OCI-LY3 (cell line): ENCODE data around the gene GPC4.

Experiments used
- H2AFZ ChIP-seq: fragments of 200-600, 300-600 bp; shearing (Covaris generic); 2 replicates; pipeline ENCODE4 v1.6.0; 2014; ENCODE audit warnings: antibody characterized with exemption, low read depth, low read length
- H3K27ac ChIP-seq: fragments of 200-600, 300-600 bp; sonication (generic); 2 replicates; pipeline ENCODE4 v1.5.1; 2014; ENCODE audit warnings: mild to moderate bottlenecking, low read length, moderate library complexity, mixed read lengths
- H3K27me3 ChIP-seq: fragments of 200-600, 300-600 bp; sonication (generic); 2 replicates; pipeline ENCODE4 v1.6.1; 2014; ENCODE audit warnings: low read depth, low read length, mixed read lengths
- H3K36me3 ChIP-seq: fragments of 200-600, 300-600 bp; sonication (generic); replicated peaks from 2 replicates; pipeline ENCODE3; 2014; ENCODE audit warnings: low read depth, low read length, mixed read lengths
- H3K4me1 ChIP-seq: fragments of 300-600, 200-600 bp; sonication (generic); 2 replicates; pipeline ENCODE4 v1.6.1; 2014; ENCODE audit warnings: low read length, mixed read lengths
- H3K4me2 ChIP-seq: fragments of 200-600, 300-600 bp; sonication (generic); 2 replicates; pipeline ENCODE4 v1.6.1; 2014; ENCODE audit warnings: low read length, mixed read lengths
- H3K4me3 ChIP-seq: fragments of 300-600, 200-600 bp; sonication (generic); 2 replicates; pipeline ENCODE4 v1.5.1; 2014; ENCODE audit warnings: antibody characterized with exemption, mild to moderate bottlenecking, low read length, moderate library complexity
- H3K79me2 ChIP-seq: fragments of 300-600, 200-600 bp; shearing (Covaris generic); 2 replicates; pipeline ENCODE4 v1.6.1; 2014; ENCODE audit warnings: mild to moderate bottlenecking, low read length, mixed read lengths
- H3K9ac ChIP-seq: fragments of 300-600, 200-600 bp; shearing (Covaris generic); 2 replicates; pipeline ENCODE4 v1.6.0; 2014; ENCODE audit warnings: mild to moderate bottlenecking, low read length, moderate library complexity
- H3K9me3 ChIP-seq: fragments of 200-600, 300-600 bp; shearing (Covaris generic); 2 replicates; pipeline ENCODE4 v1.6.1; 2014; ENCODE audit warnings: low read length, mixed read lengths; ENCODE audit not compliant: insufficient read depth
- H4K20me1 ChIP-seq: fragments of 200-600, 300-600 bp; sonication (generic); 2 replicates; pipeline ENCODE4 v1.6.1; 2016; ENCODE audit warnings: low read length, mixed read lengths; ENCODE audit not compliant: insufficient read depth
- EZH2phosphoT487 ChIP-seq: fragments of 200-600 bp; shearing (Covaris generic); IDR thresholded peaks from 2 replicates; pipeline ENCODE4 v1.6.1; 2018; ENCODE audit warnings: antibody characterized with exemption, mixed run types, low read depth
- TF ChIP-seq, protein P1 (sequence below): fragments of 200-600, 300-600 bp; sonication (generic); IDR thresholded peaks from 2 replicates; pipeline ENCODE4 v1.5.1; 2014; ENCODE audit warnings: antibody characterized with exemption, low read length, low read depth

Gene GPC4

DNA sequence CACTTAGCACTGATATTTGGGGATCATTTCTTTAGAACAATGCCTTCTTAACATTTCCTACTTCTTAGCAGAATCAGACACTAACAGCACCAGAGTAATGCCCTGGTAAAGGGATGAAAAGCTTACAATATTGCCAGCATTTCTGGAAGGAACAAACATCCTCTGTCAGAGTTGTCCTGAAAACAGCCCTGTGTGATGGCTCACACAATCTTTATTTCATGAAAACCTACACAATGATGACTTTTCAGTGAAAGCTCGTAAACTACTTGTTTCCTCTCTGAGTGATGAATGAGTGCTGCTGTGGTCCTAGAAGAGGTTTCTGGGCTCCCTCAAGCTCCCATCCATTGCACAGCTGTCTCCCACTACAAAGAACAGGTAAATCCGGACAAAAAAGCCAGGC is 52.8 kb downstream of the GPC4 start:
- Histone ChIP-seq H3K4me1 (no peaks in the 10 kb centered on the region), H3K4me2 (no peak overlapping the region), H3K27me3 (no peaks in the 10 kb centered on the region), H3K4me3 (no peak overlapping the region), H3K79me2 (no peaks in the 10 kb centered on the region), H3K27ac (no peak overlapping the region), H3K9me3 (no peaks in the 10 kb centered on the region), H3K9ac (no peak overlapping the region), H2AFZ (no peak overlapping the region), H4K20me1 (no peaks in the 10 kb centered on the region), H3K36me3 (no peaks in the 10 kb centered on the region)
- no peak for TF ChIP-seq EZH2phosphoT487
- TF ChIP-seq, protein P1, sequence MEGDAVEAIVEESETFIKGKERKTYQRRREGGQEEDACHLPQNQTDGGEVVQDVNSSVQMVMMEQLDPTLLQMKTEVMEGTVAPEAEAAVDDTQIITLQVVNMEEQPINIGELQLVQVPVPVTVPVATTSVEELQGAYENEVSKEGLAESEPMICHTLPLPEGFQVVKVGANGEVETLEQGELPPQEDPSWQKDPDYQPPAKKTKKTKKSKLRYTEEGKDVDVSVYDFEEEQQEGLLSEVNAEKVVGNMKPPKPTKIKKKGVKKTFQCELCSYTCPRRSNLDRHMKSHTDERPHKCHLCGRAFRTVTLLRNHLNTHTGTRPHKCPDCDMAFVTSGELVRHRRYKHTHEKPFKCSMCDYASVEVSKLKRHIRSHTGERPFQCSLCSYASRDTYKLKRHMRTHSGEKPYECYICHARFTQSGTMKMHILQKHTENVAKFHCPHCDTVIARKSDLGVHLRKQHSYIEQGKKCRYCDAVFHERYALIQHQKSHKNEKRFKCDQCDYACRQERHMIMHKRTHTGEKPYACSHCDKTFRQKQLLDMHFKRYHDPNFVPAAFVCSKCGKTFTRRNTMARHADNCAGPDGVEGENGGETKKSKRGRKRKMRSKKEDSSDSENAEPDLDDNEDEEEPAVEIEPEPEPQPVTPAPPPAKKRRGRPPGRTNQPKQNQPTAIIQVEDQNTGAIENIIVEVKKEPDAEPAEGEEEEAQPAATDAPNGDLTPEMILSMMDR: no peak

DNA sequence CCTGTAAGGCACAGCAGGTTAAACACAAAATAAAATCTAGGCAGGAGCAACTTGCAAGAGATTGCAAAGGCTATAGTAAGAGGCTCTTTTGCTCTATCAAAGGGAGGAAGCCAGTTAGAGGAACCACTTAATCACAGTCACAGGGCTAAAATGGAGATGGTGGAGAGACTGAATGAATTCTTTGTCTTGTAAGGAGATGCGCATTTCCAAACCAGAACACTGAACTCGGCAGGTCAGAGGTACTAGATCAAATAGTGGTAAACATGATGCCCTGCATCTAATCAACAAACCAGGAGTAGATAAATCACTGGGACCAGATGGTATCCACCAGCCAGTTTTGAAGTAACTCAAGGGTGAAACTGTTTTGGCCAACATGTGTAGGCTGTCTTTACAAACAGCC is 55.8 kb downstream of the GPC4 start:
- Histone ChIP-seq H3K79me2 (no peaks in the 10 kb centered on the region), H2AFZ (no peak overlapping the region), H3K9me3 (no peaks in the 10 kb centered on the region), H3K27ac (no peak overlapping the region), H3K27me3 (no peaks in the 10 kb centered on the region), H3K4me1 (no peaks in the 10 kb centered on the region), H3K4me2 (no peak overlapping the region), H4K20me1 (no peaks in the 10 kb centered on the region), H3K4me3 (no peak overlapping the region), H3K36me3 (no peaks in the 10 kb centered on the region), H3K9ac (no peak overlapping the region)
- TF ChIP-seq EZH2phosphoT487: no peak
- TF ChIP-seq, protein P1: no peak

DNA sequence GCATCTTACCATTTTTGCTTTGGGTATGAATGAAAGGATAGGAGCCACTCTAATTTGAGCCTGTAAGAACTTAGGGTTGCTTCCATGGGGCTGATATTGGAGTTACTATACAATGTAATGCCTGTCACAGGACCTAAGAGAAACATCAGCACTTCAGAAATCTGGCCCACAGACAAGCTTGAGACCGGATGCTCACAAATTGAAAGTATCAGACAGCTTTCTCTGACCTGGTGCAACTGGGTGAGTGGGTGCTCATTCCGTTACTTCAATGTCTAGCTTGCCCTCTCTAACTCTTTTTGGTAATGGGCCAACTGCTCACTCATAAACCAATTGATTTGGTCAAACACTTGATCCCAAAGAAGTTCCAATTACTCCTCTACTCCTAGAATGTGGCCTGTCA is 62.1 kb downstream of the GPC4 start:
- TF ChIP-seq, protein P1: no peak
- TF ChIP-seq EZH2phosphoT487: no peak
- H3K79me2 ChIP-seq: no peaks in the 10 kb centered on the region

DNA sequence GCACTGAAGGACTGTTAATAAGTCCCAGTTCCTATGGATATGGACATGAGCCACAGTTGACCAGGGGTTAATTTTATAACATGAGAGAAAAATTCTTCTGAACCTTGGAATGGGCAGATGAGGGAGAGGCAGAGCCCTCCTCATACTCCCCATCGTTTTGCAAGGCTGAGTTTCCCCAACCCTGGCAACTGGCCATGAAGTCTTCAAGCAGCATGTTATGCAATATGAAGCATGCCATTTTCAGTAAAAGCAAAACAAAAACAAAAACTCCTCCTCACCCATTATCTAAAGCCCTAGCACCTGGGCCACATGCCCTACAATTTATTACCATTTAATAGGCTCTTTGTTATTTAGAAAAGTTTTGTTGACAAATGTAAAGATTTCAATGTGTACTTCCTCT is 64.5 kb downstream of the GPC4 start:
- no peak overlapping the region for H3K4me2 ChIP-seq
- TF ChIP-seq EZH2phosphoT487: no peak
- TF ChIP-seq, protein P1: no peak
- no peaks in the 10 kb centered on the region for H3K4me1 ChIP-seq
- H3K36me3 ChIP-seq: no peaks in the 10 kb centered on the region
- H3K27me3 ChIP-seq: no peaks in the 10 kb centered on the region
- no peak overlapping the region for H2AFZ ChIP-seq
- H3K9ac ChIP-seq: no peak overlapping the region
- no peak overlapping the region for H3K4me3 ChIP-seq
- H3K9me3 ChIP-seq: no peaks in the 10 kb centered on the region
- no peaks in the 10 kb centered on the region for H4K20me1 ChIP-seq
- H3K79me2 ChIP-seq: no peaks in the 10 kb centered on the region
- no peak overlapping the region for H3K27ac ChIP-seq

More for the DNA sequence above, 62.1 kb downstream of the GPC4 start:
- H3K4me3 ChIP-seq: no peak overlapping the region
- no peak overlapping the region for H3K4me2 ChIP-seq
- no peaks in the 10 kb centered on the region for H4K20me1 ChIP-seq
- no peak overlapping the region for H2AFZ ChIP-seq
- H3K27me3 ChIP-seq: no peaks in the 10 kb centered on the region
- no peak overlapping the region for H3K9ac ChIP-seq
- H3K9me3 ChIP-seq: no peaks in the 10 kb centered on the region
- H3K27ac ChIP-seq: no peak overlapping the region
- H3K4me1 ChIP-seq: no peaks in the 10 kb centered on the region
- no peaks in the 10 kb centered on the region for H3K36me3 ChIP-seq
